Measurements from ENCODE around the gene TGFB2.

DNA sequence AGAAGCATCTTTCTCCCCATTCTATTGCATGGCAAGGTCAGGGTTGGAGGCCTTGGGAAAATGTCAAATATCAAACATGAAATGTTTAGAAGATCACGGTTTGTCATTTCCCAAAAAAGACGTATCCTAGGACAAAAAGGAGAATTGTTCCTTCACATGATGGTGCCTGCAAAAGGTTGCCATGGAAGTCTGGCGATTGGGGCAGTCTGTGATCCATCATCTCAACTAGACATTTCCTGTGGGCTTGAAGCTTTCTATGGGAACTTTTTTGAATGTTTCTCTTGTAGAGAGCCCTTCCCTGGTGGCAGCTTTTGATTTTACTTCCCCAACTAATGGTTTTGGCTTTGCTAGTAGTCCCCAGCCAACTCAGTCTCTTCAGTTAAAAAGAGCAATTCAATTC, 106.3 kb downstream of the TGFB2 start:
- TF ChIP-seq POLR2A (IDR thresholded peaks at IDR 0.05; ENCODE audit: low read length) (no peak), GATA1 (IDR thresholded peaks at IDR 0.05; ENCODE audit: low read depth, low read length) (no peak)

Measured in erythroblast (primary cell).